ENCODE data around the gene ZNF397. TPM values are rescaled to one million over a fixed set of nuclear protein-coding genes. Genes with fewer than 3 reads are reported as not detected.

ZNF397 gene
- total and polyA plus RNA-seq, 2 of the 13 experiments (the other 11 are each of a cell fraction or from before 2014, with no cell fraction given): 4.7 to 9.4 TPM

GRCh38 chr18:35191698-35192025 is 49.2 kb upstream of the ZNF397 start:
- TF ChIP-seq MAFK (conservative IDR thresholded peaks at IDR 0.05 in 1 of 2, IDR thresholded peaks at IDR 0.05 in 1 of 2; ENCODE audit: low read length in 2 of 2): no peak
- no peak for TF ChIP-seq ZNF556 (CRISPR knock-in tag; IDR thresholded peaks at IDR 0.05; ENCODE audit: borderline replicate concordance)
- no peak for TF ChIP-seq ZNF639 (CRISPR knock-in tag; conservative IDR thresholded peaks at IDR 0.05)
- no peak for TF ChIP-seq HNRNPH1 (optimal IDR thresholded peaks at IDR 0.05; ENCODE audit: low read depth, low read length)
- TF ChIP-seq SALL2 (CRISPR knock-in tag; IDR thresholded peaks at IDR 0.05): no peak
- TF ChIP-seq IKZF4 (CRISPR knock-in tag; IDR thresholded peaks at IDR 0.05; ENCODE audit: borderline replicate concordance, low read depth, not compliant biosample characterization): no peak
- TF ChIP-seq ATRX (CRISPR knock-in tag; IDR thresholded peaks at IDR 0.05; ENCODE audit: borderline replicate concordance): no peak
- TF ChIP-seq JUND (CRISPR knock-in tag; IDR thresholded peaks at IDR 0.05): no peak
- TF ChIP-seq CC2D1A (CRISPR knock-in tag; IDR thresholded peaks at IDR 0.05): no peak
- no peak for FAIRE-seq
- 74% methylated on average over 5 of the region's 5 CpGs for WGBS (ENCODE audit: low lambda C conversion rate)

More at GRCh38 chr18:35191698-35192025, 49.2 kb upstream of the ZNF397 start:
- in situ Hi-C loops (cut with HindIII; ENCODE audit: extremely low pct_ligation_motif_present, low pct_unique_long_range_greater_than_20kb): no loop called here
- POLR2A ChIA-PET: no interaction called here
- Histone ChIP-seq H3K4me1 (ENCODE audit: insufficient read depth, low read length) (peaks cover 10% of the 10 kb centered on the region; the same call in 1 of the 2 replicates), H3K36me3 (replicated peaks in 1 of 2; ENCODE audit: control insufficient read depth in 1 of 2, insufficient read depth in 2 of 2, low read length in 2 of 2) (no peaks in the 10 kb centered on the region), H3K27me3 (ENCODE audit: control insufficient read depth in 1 of 2, insufficient read depth in 2 of 2, low read length in 2 of 2) (0 out of 5 replicates have a peak, but pooled peaks cover 0 to 3% of the 10 kb centered on the region in 2 experiments), H3K4me2 (ENCODE audit: low read depth, low read length) (no peak overlapping the region), H3K27ac (ENCODE audit: extremely low read length, insufficient read depth, low read length) (no peak overlapping the region), H3K9me3 (ENCODE audit: low read length) (no peaks in the 10 kb centered on the region), H3K4me3 (replicated peaks in 1 of 3; ENCODE audit: insufficient read depth in 1 of 3, low read depth in 2 of 3, low read length in 3 of 3) (no peak overlapping the region), H3K9ac (ENCODE audit: insufficient read depth, low read depth, low read length) (no peak overlapping the region), H2AFZ (ENCODE audit: low read length) (no peak overlapping the region), H4K20me1 (ENCODE audit: insufficient read depth, low read length) (no peaks in the 10 kb centered on the region), H3K79me2 (ENCODE audit: insufficient read depth, low read length) (no peaks in the 10 kb centered on the region)
- DNase-seq (ENCODE audit: low spot score): no peak
- intact Hi-C loops (cut with micrococcal nuclease; ENCODE audit: unreplicated experiment): loop anchor here (2.0 kb wide), 1 partner anchor 21 kb away; no protein-coding TSS in a partner anchor
- CTCF ChIA-PET (ENCODE audit: low intra/inter-chr PET ratio, low total read pairs): no interaction called here
- no TSS peak for BruUV-seq (replicated peaks)
- ATAC-seq: no peak

Data from HepG2 (cell line).